SU-DHL-6 (cell line): ENCODE data around the gene AQR.
"Not testable (repeated sequence)": the region's sequence is repeated elsewhere in the genome, so short reads cannot be mapped to it uniquely, and the experiment has no call there.

Source experiments
- CTCF ChIP-seq: fragments of 200-600 bp; sonication (generic); IDR thresholded peaks from one replicate; pipeline ENCODE4 v1.5.1; 2017; ENCODE audit warnings: antibody characterized with exemption, mild to moderate bottlenecking, low read length, moderate library complexity; ENCODE audit not compliant: insufficient read depth, poor library complexity, severe bottlenecking
- EZH2phosphoT487 ChIP-seq: fragments of 200-600 bp; sonication (generic), shearing (Covaris generic); conservative IDR thresholded peaks from 2 replicates; pipeline ENCODE4 v1.6.1; 2018; ENCODE audit warnings: mild to moderate bottlenecking, antibody characterized with exemption, low read length, moderate library complexity, mixed read lengths

DNA sequence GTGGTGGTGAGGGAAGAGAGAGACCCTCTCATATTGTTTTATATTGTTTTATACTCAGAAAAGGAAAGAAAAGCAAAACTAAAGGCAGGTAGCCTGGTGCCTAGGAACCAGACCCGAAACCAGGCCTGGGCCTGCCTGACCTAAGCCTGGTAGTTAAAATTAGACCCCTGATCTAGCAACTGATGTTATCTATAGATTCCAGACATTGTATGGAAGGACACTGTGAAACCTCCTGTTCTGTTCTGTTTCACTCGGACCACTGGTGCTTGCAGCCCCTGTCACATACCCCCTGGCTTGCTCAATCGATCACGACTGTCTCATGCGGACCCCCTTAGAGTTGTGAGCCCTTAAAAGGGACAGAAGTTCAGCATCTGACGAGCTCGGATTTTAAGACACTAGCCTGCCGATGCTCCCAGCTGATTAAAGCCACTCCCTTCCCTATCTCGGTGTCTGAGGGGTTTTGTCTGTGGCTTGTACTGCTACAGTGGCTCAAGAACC is 156.6 kb downstream of the AQR start:
- TF ChIP-seq CTCF, EZH2phosphoT487: not testable (repeated sequence)
